ENCODE measurements around the gene CDHR2.

CDHR2 gene

DNA sequence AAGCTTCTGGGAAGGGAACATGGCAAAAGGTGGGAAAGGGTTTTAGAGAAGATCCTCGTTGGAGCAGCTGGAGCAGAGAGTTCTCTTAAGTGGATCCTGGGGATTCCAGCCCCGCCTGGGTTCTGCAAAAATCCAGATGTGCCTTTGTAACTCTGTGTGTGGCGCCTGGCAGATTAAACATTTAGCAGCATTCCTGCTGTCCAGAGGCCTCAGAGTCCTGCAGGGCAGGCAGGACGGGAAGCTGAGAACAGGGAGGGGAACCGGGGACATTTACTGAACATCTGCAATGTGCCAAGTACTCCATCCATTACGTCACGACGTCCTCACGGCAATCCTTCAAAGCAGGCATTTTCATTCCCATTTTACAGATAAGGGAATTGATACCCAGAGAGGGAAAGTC lies 87.3 kb downstream of the CDHR2 start:
- H2AFZ ChIP-seq (ENCODE audit: low read length) = no peak overlapping the region
- H3K9me3 ChIP-seq (ENCODE audit: low read length) = no peaks in the 10 kb centered on the region
- no peak overlapping the region for H3K4me2 ChIP-seq (ENCODE audit: low read length)
- no peaks in the 10 kb centered on the region for H3K36me3 ChIP-seq (ENCODE audit: insufficient read depth, low read length)
- H3F3A ChIP-seq (ENCODE audit: insufficient read depth, low read length) = no peaks in the 10 kb centered on the region
- no peak overlapping the region for H3K27ac ChIP-seq (ENCODE audit: low read depth, low read length, poor library complexity, severe bottlenecking)
- H3K4me3 ChIP-seq (ENCODE audit: low read depth, low read length, poor library complexity, severe bottlenecking) = no peak overlapping the region
- TF ChIP-seq, protein P1, sequence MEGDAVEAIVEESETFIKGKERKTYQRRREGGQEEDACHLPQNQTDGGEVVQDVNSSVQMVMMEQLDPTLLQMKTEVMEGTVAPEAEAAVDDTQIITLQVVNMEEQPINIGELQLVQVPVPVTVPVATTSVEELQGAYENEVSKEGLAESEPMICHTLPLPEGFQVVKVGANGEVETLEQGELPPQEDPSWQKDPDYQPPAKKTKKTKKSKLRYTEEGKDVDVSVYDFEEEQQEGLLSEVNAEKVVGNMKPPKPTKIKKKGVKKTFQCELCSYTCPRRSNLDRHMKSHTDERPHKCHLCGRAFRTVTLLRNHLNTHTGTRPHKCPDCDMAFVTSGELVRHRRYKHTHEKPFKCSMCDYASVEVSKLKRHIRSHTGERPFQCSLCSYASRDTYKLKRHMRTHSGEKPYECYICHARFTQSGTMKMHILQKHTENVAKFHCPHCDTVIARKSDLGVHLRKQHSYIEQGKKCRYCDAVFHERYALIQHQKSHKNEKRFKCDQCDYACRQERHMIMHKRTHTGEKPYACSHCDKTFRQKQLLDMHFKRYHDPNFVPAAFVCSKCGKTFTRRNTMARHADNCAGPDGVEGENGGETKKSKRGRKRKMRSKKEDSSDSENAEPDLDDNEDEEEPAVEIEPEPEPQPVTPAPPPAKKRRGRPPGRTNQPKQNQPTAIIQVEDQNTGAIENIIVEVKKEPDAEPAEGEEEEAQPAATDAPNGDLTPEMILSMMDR (IDR thresholded peaks at IDR 0.05; ENCODE audit: low read length) = no peak
- no peak for TF ChIP-seq EZH2 (IDR thresholded peaks at IDR 0.05; ENCODE audit: borderline replicate concordance, low read length)
- peaks cover 8% of the 10 kb centered on the region for H3K27me3 ChIP-seq (ENCODE audit: insufficient read depth, low read length)
- no peaks in the 10 kb centered on the region for H4K20me1 ChIP-seq (ENCODE audit: insufficient read depth, low read length)
- H3K9ac ChIP-seq (ENCODE audit: low read length) = no peak overlapping the region
- no peaks in the 10 kb centered on the region for H3K79me2 ChIP-seq (ENCODE audit: insufficient read depth, low read length)
- no peaks in the 10 kb centered on the region for H3K9me2 ChIP-seq (ENCODE audit: low read depth, low read length)
- peaks cover 10% of the 10 kb centered on the region for H3K4me1 ChIP-seq (ENCODE audit: insufficient read depth, low read length, severe bottlenecking)

GRCh38 chr5:176637556-176637955 lies 88.4 kb downstream of the CDHR2 start:
- H3K4me3 ChIP-seq (ENCODE audit: low read depth, low read length, poor library complexity, severe bottlenecking) = no peak overlapping the region
- no peaks in the 10 kb centered on the region for H3K36me3 ChIP-seq (ENCODE audit: insufficient read depth, low read length)
- H3K27me3 ChIP-seq (ENCODE audit: insufficient read depth, low read length) = peaks cover 8% of the 10 kb centered on the region
- H3K9ac ChIP-seq (ENCODE audit: low read length) = no peak overlapping the region
- no peaks in the 10 kb centered on the region for H3K79me2 ChIP-seq (ENCODE audit: insufficient read depth, low read length)
- no peaks in the 10 kb centered on the region for H3K9me3 ChIP-seq (ENCODE audit: low read length)
- H2AFZ ChIP-seq (ENCODE audit: low read length) = no peak overlapping the region
- no peaks in the 10 kb centered on the region for H3F3A ChIP-seq (ENCODE audit: insufficient read depth, low read length)
- H3K27ac ChIP-seq (ENCODE audit: low read depth, low read length, poor library complexity, severe bottlenecking) = no peak overlapping the region
- no peaks in the 10 kb centered on the region for H4K20me1 ChIP-seq (ENCODE audit: insufficient read depth, low read length)
- H3K4me1 ChIP-seq (ENCODE audit: insufficient read depth, low read length, severe bottlenecking) = peaks cover 10% of the 10 kb centered on the region
- H3K9me2 ChIP-seq (ENCODE audit: low read depth, low read length) = no peaks in the 10 kb centered on the region
- H3K4me2 ChIP-seq (ENCODE audit: low read length) = no peak overlapping the region
- TF ChIP-seq, protein P1 (IDR thresholded peaks at IDR 0.05; ENCODE audit: low read length) = no peak
- TF ChIP-seq EZH2 (IDR thresholded peaks at IDR 0.05; ENCODE audit: borderline replicate concordance, low read length) = no peak

GRCh38 chr5:176638437-176638836 lies 89.3 kb downstream of the CDHR2 start:
- Histone ChIP-seq H2AFZ (ENCODE audit: low read length) (no peak overlapping the region), H3K4me3 (ENCODE audit: low read depth, low read length, poor library complexity, severe bottlenecking) (no peak overlapping the region), H3K4me2 (ENCODE audit: low read length) (no peak overlapping the region), H3K4me1 (ENCODE audit: insufficient read depth, low read length, severe bottlenecking) (peaks cover 8% of the 10 kb centered on the region), H3K27me3 (ENCODE audit: insufficient read depth, low read length) (peaks cover 8% of the 10 kb centered on the region), H3K79me2 (ENCODE audit: insufficient read depth, low read length) (no peaks in the 10 kb centered on the region), H3F3A (ENCODE audit: insufficient read depth, low read length) (no peaks in the 10 kb centered on the region), H3K36me3 (ENCODE audit: insufficient read depth, low read length) (no peaks in the 10 kb centered on the region), H3K9ac (ENCODE audit: low read length) (no peak overlapping the region), H4K20me1 (ENCODE audit: insufficient read depth, low read length) (no peaks in the 10 kb centered on the region), H3K9me3 (ENCODE audit: low read length) (no peaks in the 10 kb centered on the region), H3K9me2 (ENCODE audit: low read depth, low read length) (no peaks in the 10 kb centered on the region), H3K27ac (ENCODE audit: low read depth, low read length, poor library complexity, severe bottlenecking) (no peak overlapping the region)
- no peak for TF ChIP-seq EZH2 (IDR thresholded peaks at IDR 0.05; ENCODE audit: borderline replicate concordance, low read length)
- TF ChIP-seq, protein P1 (IDR thresholded peaks at IDR 0.05; ENCODE audit: low read length) = no peak

All from OCI-LY1 (cell line).